Ishikawa (cell line): ENCODE data around the gene BTBD9.
A peak's percentile ranks its signal among the peaks of the same experiment; 100 is the strongest.

ENCODE experiments used
- CEBPB ChIP-seq: IDR thresholded peaks from 2 replicates; pipeline ENCODE4 v1.6.1; 2012
- CREB1 ChIP-seq: IDR thresholded peaks from 2 replicates; pipeline ENCODE4 v1.6.1; 2012; ENCODE audit warnings: low read depth
- EGR1 ChIP-seq: IDR thresholded peaks from 2 replicates; pipeline ENCODE4 v1.6.1; 2012
- EP300 ChIP-seq: IDR thresholded peaks from 2 replicates; pipeline ENCODE4 v1.6.1; 2012; ENCODE audit warnings: borderline replicate concordance
- FOXM1 ChIP-seq: IDR thresholded peaks from 2 replicates; pipeline ENCODE4 v1.6.1; 2012; ENCODE audit warnings: low read depth, borderline replicate concordance
- MAX ChIP-seq: IDR thresholded peaks from 2 replicates; pipeline ENCODE4 v1.6.1; 2012
- NFIC ChIP-seq: IDR thresholded peaks from 2 replicates; pipeline ENCODE4 v1.6.1; 2012
- RAD21 ChIP-seq: IDR thresholded peaks from 2 replicates; pipeline ENCODE4 v1.6.1; 2012; ENCODE audit warnings: low read depth
- REST ChIP-seq: IDR thresholded peaks from 2 replicates; pipeline ENCODE4 v1.6.1; 2012; ENCODE audit warnings: low read depth, mild to moderate bottlenecking
- TAF1 ChIP-seq: IDR thresholded peaks from 2 replicates; pipeline ENCODE4 v1.6.1; 2012; ENCODE audit warnings: low read depth, mild to moderate bottlenecking
- TCF12 ChIP-seq: IDR thresholded peaks from 2 replicates; pipeline ENCODE4 v1.6.1; 2012; ENCODE audit warnings: low read depth
- TEAD4 ChIP-seq: IDR thresholded peaks from 2 replicates; pipeline ENCODE4 v1.6.1; 2012
- USF1 ChIP-seq: IDR thresholded peaks from 2 replicates; pipeline ENCODE4 v1.6.1; 2012
- YY1 ChIP-seq: IDR thresholded peaks from 2 replicates; pipeline ENCODE4 v1.6.1; 2012; ENCODE audit warnings: low read depth
- ZBTB7A ChIP-seq: IDR thresholded peaks from 2 replicates; pipeline ENCODE4 v1.6.1; 2012; ENCODE audit warnings: low read depth

Gene BTBD9

GRCh38 chr6:38134704-38135088 lies 505.0 kb downstream of the BTBD9 start:
- TF ChIP-seq TCF12 (no peak), USF1 (no peak), CEBPB (no peak)

- TF ChIP-seq RAD21 (0 out of 2 replicates have a peak, but pooled peaks have one; percentile 2), MAX (no peak), EGR1 (no peak)
Measured at GRCh38 chr6:38133932-38134703, 505.6 kb downstream of the BTBD9 start.

GRCh38 chr6:38131527-38131965 lies 508.2 kb downstream of the BTBD9 start:
- no peak for TF ChIP-seq RAD21
- TF ChIP-seq MAX = no peak
- no peak for TF ChIP-seq FOXM1
- no peak for TF ChIP-seq YY1
- TF ChIP-seq TAF1 = no peak
- no peak for TF ChIP-seq EGR1
- no peak for TF ChIP-seq ZBTB7A
- TF ChIP-seq CREB1 = no peak
- TF ChIP-seq TEAD4 = no peak
- no peak for TF ChIP-seq NFIC
- no peak for TF ChIP-seq CEBPB
- no peak for TF ChIP-seq REST
- no peak for TF ChIP-seq USF1
- no peak for TF ChIP-seq TCF12
- TF ChIP-seq EP300 = no peak

- TF ChIP-seq TCF12 (no peak), YY1 (no peak), REST (no peak), EGR1 (no peak), FOXM1 (no peak), ZBTB7A (no peak), TAF1 (no peak), EP300 (no peak), MAX (no peak), CREB1 (no peak), CEBPB (no peak), RAD21 (no peak), TEAD4 (no peak), USF1 (no peak), NFIC (no peak)
Measured at GRCh38 chr6:38127284-38127683, 512.4 kb downstream of the BTBD9 start.

- TF ChIP-seq MAX = no peak
- no peak for TF ChIP-seq CREB1
- no peak for TF ChIP-seq ZBTB7A
- TF ChIP-seq USF1 = no peak
- no peak for TF ChIP-seq REST
- TF ChIP-seq YY1 = no peak
- TF ChIP-seq FOXM1 = no peak
- TF ChIP-seq NFIC = no peak
- TF ChIP-seq RAD21 = no peak
- no peak for TF ChIP-seq TCF12
- TF ChIP-seq TAF1 = no peak
Measured at GRCh38 chr6:38119516-38119915, 520.2 kb downstream of the BTBD9 start.
